ENCODE results near the gene FHOD3. TPM values are rescaled to one million over a fixed set of nuclear protein-coding genes. Genes with fewer than 3 reads are reported as not detected.

FHOD3 gene
- total and polyA plus RNA-seq, 2 of the 4 experiments (the other 2 are of a cell fraction) = 14.6 to 16.0 TPM

GRCh38 chr18:36355511-36355910, 58.0 kb downstream of the FHOD3 start:
- Histone ChIP-seq H4K5ac (ENCODE audit: low read depth, low read length) (no peak overlapping the region), H2AFZ (replicated peaks; ENCODE audit: low read length, poor library complexity) (no peak overlapping the region), H2BK5ac (ENCODE audit: low read depth, low read length, poor library complexity, severe bottlenecking) (peak overlapping the region; percentile 8), H3K36me3 (ENCODE audit: control insufficient read depth, insufficient read depth, low read length) (peaks cover 1% of the 10 kb centered on the region), H3K18ac (ENCODE audit: low read depth, low read length) (no peak overlapping the region), H3K14ac (replicated peaks; ENCODE audit: low read depth, low read length) (0 out of 2 replicates have a peak overlapping the region, but pooled peaks have one; percentile 27), H3K79me1 (ENCODE audit: low read depth in 1 of 2, low read length in 2 of 2) (peaks cover 9 to 35% of the 10 kb centered on the region in 2 experiments), H4K20me1 (ENCODE audit: insufficient read depth, low read length) (peaks cover 4% of the 10 kb centered on the region; the same call in 1 of the 2 replicates), H2BK15ac (ENCODE audit: low read depth, low read length) (no peak overlapping the region), H3K27ac (ENCODE audit: insufficient read depth, low read length) (peak overlapping the region; percentile 4; the same call in 1 of the 2 replicates), H3K4me2 (ENCODE audit: low read depth, low read length) (no peak overlapping the region), H2BK120ac (ENCODE audit: low read depth, low read length) (peak overlapping the region; percentile 46; the same call in 1 of the 2 replicates), H3K4me3 (ENCODE audit: insufficient read depth, low read depth, low read length) (no peak overlapping the region), H2BK20ac (ENCODE audit: low read depth, low read length) (peak overlapping the region; percentile 59; the same call in 1 of the 2 replicates), H3K4ac (ENCODE audit: low read depth, low read length) (peak overlapping the region; percentile 8; the same call in 1 of the 2 replicates), H4K91ac (ENCODE audit: insufficient read depth, low read depth, low read length) (no peak overlapping the region), H2AK9ac (replicated peaks; ENCODE audit: low read depth, low read length, poor library complexity) (no peak overlapping the region), H2AK5ac (ENCODE audit: low read depth, low read length) (peak overlapping the region; percentile 21; the same call in 1 of the 2 replicates), H3K27me3 (ENCODE audit: control insufficient read depth, insufficient read depth, low read length) (no peaks in the 10 kb centered on the region), H3K23ac (ENCODE audit: low read depth, low read length) (no peak overlapping the region), H4K8ac (ENCODE audit: low read depth in 2 of 2, low read length in 2 of 2) (peak overlapping the region in 1 of 2 experiments; percentile 8; a peak in 1 of 4 replicates), H3K9ac (ENCODE audit: low read depth, low read length) (no peak overlapping the region), H3K9me1 (ENCODE audit: insufficient read depth, low read length) (peaks cover 7% of the 10 kb centered on the region; the same call in 1 of the 2 replicates), H3K4me1 (ENCODE audit: control insufficient read depth, insufficient read depth, low read length) (peaks cover 8% of the 10 kb centered on the region), H3K56ac (ENCODE audit: extremely low read depth, insufficient read depth, low read length) (no peak overlapping the region), H3K9me3 (ENCODE audit: control insufficient read depth, insufficient read depth, low read length) (no peaks in the 10 kb centered on the region)
- ChIA-PET POLR2A (ENCODE audit: unreplicated experiment) (no interaction called here), CTCF (no interaction called here)
- WGBS, 2 experiments (ENCODE audit: extremely low coverage in 2 of 2, insufficient read length in 1 of 2) = no CpG with 5 or more reads among the region's 7 CpGs
- intact Hi-C loops (cut with micrococcal nuclease) = no loop called here
- TF ChIP-seq MAFK (IDR thresholded peaks at IDR 0.05; ENCODE audit: low read depth, low read length) (no peak), CTCF (conservative IDR thresholded peaks at IDR 0.05; ENCODE audit: low read depth, low read length) (no peak), POLR2A (IDR thresholded peaks at IDR 0.05; ENCODE audit: low read depth, low read length) (no peak), BHLHE40 (IDR thresholded peaks at IDR 0.05; ENCODE audit: low read depth, low read length) (no peak), FOS (IDR thresholded peaks at IDR 0.05; ENCODE audit: low read depth, low read length) (no peak), RCOR1 (IDR thresholded peaks at IDR 0.05; ENCODE audit: insufficient replicate concordance, low read length) (no peak), NFE2L2 (IDR thresholded peaks at IDR 0.05; ENCODE audit: low read depth, low read length) (no peak), MXI1 (IDR thresholded peaks at IDR 0.05; ENCODE audit: borderline replicate concordance, low read depth, low read length) (no peak), RAD21 (IDR thresholded peaks at IDR 0.05; ENCODE audit: low read length) (no peak), CHD1 (IDR thresholded peaks at IDR 0.05; ENCODE audit: low read depth, low read length) (no peak), SMC3 (IDR thresholded peaks at IDR 0.05; ENCODE audit: low read depth, low read length) (no peak), CEBPB (IDR thresholded peaks at IDR 0.05; ENCODE audit: low read depth, low read length) (no peak), RFX5 (IDR thresholded peaks at IDR 0.05; ENCODE audit: low read depth, low read length) (no peak), MAZ (IDR thresholded peaks at IDR 0.05; ENCODE audit: borderline replicate concordance, low read depth, low read length) (no peak)
- TF ChIP-seq, protein P1, sequence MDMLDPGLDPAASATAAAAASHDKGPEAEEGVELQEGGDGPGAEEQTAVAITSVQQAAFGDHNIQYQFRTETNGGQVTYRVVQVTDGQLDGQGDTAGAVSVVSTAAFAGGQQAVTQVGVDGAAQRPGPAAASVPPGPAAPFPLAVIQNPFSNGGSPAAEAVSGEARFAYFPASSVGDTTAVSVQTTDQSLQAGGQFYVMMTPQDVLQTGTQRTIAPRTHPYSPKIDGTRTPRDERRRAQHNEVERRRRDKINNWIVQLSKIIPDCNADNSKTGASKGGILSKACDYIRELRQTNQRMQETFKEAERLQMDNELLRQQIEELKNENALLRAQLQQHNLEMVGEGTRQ (IDR thresholded peaks at IDR 0.05; ENCODE audit: low read depth, low read length) = no peak
- TF ChIP-seq, protein P2, sequence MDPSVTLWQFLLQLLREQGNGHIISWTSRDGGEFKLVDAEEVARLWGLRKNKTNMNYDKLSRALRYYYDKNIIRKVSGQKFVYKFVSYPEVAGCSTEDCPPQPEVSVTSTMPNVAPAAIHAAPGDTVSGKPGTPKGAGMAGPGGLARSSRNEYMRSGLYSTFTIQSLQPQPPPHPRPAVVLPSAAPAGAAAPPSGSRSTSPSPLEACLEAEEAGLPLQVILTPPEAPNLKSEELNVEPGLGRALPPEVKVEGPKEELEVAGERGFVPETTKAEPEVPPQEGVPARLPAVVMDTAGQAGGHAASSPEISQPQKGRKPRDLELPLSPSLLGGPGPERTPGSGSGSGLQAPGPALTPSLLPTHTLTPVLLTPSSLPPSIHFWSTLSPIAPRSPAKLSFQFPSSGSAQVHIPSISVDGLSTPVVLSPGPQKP (IDR thresholded peaks at IDR 0.05; ENCODE audit: borderline replicate concordance, low read depth, low read length) = no peak
- BruUV-seq (replicated peaks) = no TSS peak
- dilution Hi-C loops (cut with HindIII; ENCODE audit: low sequenced_read_pairs, unreplicated experiment) = no loop called here
- no peak for ATAC-seq (ENCODE audit: low read depth)
- peak; percentile 18 for DNase-seq
- in situ Hi-C loops (cut with MboI; ENCODE audit: low sequenced_read_pairs) = no loop called here

Measured in IMR-90 (cell line).